Fibroblast of lung (primary cell): ENCODE results near the gene ZFAND2A.

Source experiments
- CTCF ChIP-seq, 2 donors: IDR thresholded peaks in 1 of 2; conservative IDR thresholded peaks in 1 of 2; 1 replicate in 1 of 2; 2 replicates in 1 of 2; pipeline ENCODE4 v1.5.1; 2011 to 2012; ENCODE audit warnings: low read length in 2 of 2, control low read depth in 1 of 2, inconsistent platforms in 1 of 2, low read depth in 1 of 2, mild to moderate bottlenecking in 1 of 2
- EZH2 ChIP-seq: IDR thresholded peaks from 2 replicates; pipeline ENCODE4 v1.5.1; 2012; ENCODE audit warnings: low read length, control low read depth, mild to moderate bottlenecking; ENCODE audit errors: missing control alignments

GRCh38 chr7:1114088-1114487 lies 45.9 kb downstream of the ZFAND2A start:
- TF ChIP-seq CTCF (conservative IDR thresholded peaks at IDR 0.05 in 1 of 2, IDR thresholded peaks at IDR 0.05 in 1 of 2; ENCODE audit: low read depth in 1 of 2, low read length in 2 of 2) = no peak
- no peak for TF ChIP-seq EZH2
